Neural progenitor cell (in vitro differentiated cells): ENCODE results near the gene ALOX15. TPM values are rescaled to one million over a fixed set of nuclear protein-coding genes. Genes with fewer than 3 reads are reported as not detected.
A peak's percentile ranks its signal among the peaks of the same experiment; 100 is the strongest.
"Not testable (repeated sequence)": the region's sequence is repeated elsewhere in the genome, so short reads cannot be mapped to it uniquely, and the experiment has no call there.

Source experiments
- DNase-seq: peaks from one replicate; pipeline ENCODE4 v3.0.0-alpha.2; 2016; ENCODE audit warnings: low spot score
- H2AFZ ChIP-seq: fragments of 200-600 bp; sonication (generic); replicated peaks from 2 replicates; pipeline ENCODE4 v1.6.1; 2016; ENCODE audit warnings: antibody characterized with exemption
- H3F3A ChIP-seq: fragments of 200-600 bp; sonication (generic); 2 replicates; pipeline ENCODE4 v1.6.1; 2016; ENCODE audit warnings: antibody characterized with exemption, low read depth
- H3K27ac ChIP-seq: fragments of 200-600 bp; sonication (generic); 2 replicates; pipeline ENCODE4 v1.5.1; 2016; ENCODE audit warnings: mild to moderate bottlenecking
- H3K27me3 ChIP-seq: fragments of 200-600 bp; sonication (generic); 2 replicates; pipeline ENCODE4 v1.6.1; 2016; ENCODE audit warnings: mild to moderate bottlenecking, moderate library complexity
- H3K36me3 ChIP-seq: fragments of 200-600 bp; sonication (generic); 2 replicates; pipeline ENCODE4 v1.5.1; 2016
- H3K4me1 ChIP-seq: fragments of 200-600 bp; sonication (generic); 2 replicates; pipeline ENCODE4 v1.6.1; 2016; ENCODE audit warnings: mixed run types
- H3K4me2 ChIP-seq: fragments of 200-600 bp; sonication (generic); 2 replicates; pipeline ENCODE4 v1.6.1; 2016
- H3K4me3 ChIP-seq: fragments of 200-600 bp; sonication (generic); 2 replicates; pipeline ENCODE4 v1.5.1; 2016
- H3K79me2 ChIP-seq: fragments of 200-600 bp; sonication (generic); 2 replicates; pipeline ENCODE4 v1.6.1; 2016; ENCODE audit warnings: low read depth
- H3K9ac ChIP-seq: fragments of 200-600 bp; sonication (generic); 2 replicates; pipeline ENCODE4 v1.6.1; 2016
- H3K9me3 ChIP-seq: fragments of 200-600 bp; sonication (generic); 2 replicates; pipeline ENCODE4 v1.5.1; 2016; ENCODE audit warnings: low read depth
- H4K20me1 ChIP-seq: fragments of 200-600 bp; sonication (generic); 2 replicates; pipeline ENCODE4 v1.6.1; 2016; ENCODE audit warnings: low read depth
- H3K27ac Mint-ChIP-seq: 3 replicates; pipeline ENCODE4 v1.8.0; 2021; ENCODE audit warnings: mixed read lengths
- H3K27me3 Mint-ChIP-seq: 2 replicates; pipeline ENCODE4 v1.8.0; 2022; ENCODE audit warnings: low read depth, mild to moderate bottlenecking, inconsistent platforms, moderate library complexity, mixed read lengths; ENCODE audit not compliant: insufficient read depth
- H3K36me3 Mint-ChIP-seq: 3 replicates; pipeline ENCODE4 v1.8.0; 2021; ENCODE audit warnings: mixed read lengths
- H3K4me1 Mint-ChIP-seq: 3 replicates; pipeline ENCODE4 v1.8.0; 2021; ENCODE audit warnings: mixed read lengths
- H3K4me3 Mint-ChIP-seq: 3 replicates; pipeline ENCODE4 v1.8.0; 2021; ENCODE audit warnings: mild to moderate bottlenecking, moderate library complexity, mixed read lengths
- H3K9me3 Mint-ChIP-seq: 3 replicates; pipeline ENCODE4 v1.8.0; 2020; ENCODE audit warnings: mixed read lengths
- CTCF ChIP-seq: fragments of 200-600 bp; sonication (generic); IDR thresholded peaks from 2 replicates; pipeline ENCODE4 v1.5.1; 2017; ENCODE audit warnings: antibody characterized with exemption, mild to moderate bottlenecking
- EZH2 ChIP-seq: fragments of 200-600 bp; sonication (generic); IDR thresholded peaks from 2 replicates; pipeline ENCODE4 v1.6.1; 2017; ENCODE audit warnings: antibody characterized with exemption, mild to moderate bottlenecking, moderate library complexity
- EZH2phosphoT487 ChIP-seq: fragments of 200-600 bp; sonication (generic); IDR thresholded peaks from 2 replicates; pipeline ENCODE4 v1.6.1; 2017; ENCODE audit warnings: antibody characterized with exemption
- total RNA-seq: library from RNA; depleted of rRNA; stranded (reverse); fragments of >200 nt; gene quantifications from 2 replicates; pipeline ENCODE4 v1.2.3, GENCODE V29; 2015; ENCODE audit warnings: low replicate concordance

The ALOX15 gene
- total RNA-seq, 1 donor from 2014 or later = not detected

- no peak overlapping the region for H3K9ac ChIP-seq
- H3K4me1 ChIP-seq = peaks cover 12% of the 10 kb centered on the region
- H3K27ac ChIP-seq = no peak overlapping the region
- H3K36me3 ChIP-seq = no peaks in the 10 kb centered on the region
- peak overlapping the region; percentile 65 for H3K27ac Mint-ChIP-seq
- no peak for DNase-seq
- peaks cover 2% of the 10 kb centered on the region for H3K27me3 Mint-ChIP-seq
- H4K20me1 ChIP-seq = no peaks in the 10 kb centered on the region
- H3K4me2 ChIP-seq = no peak overlapping the region
- H3K4me3 ChIP-seq = no peak overlapping the region
- TF ChIP-seq EZH2phosphoT487 (no peak), EZH2 (no peak), CTCF (no peak)
- H3K9me3 ChIP-seq = no peaks in the 10 kb centered on the region
- no peak overlapping the region for H3K4me3 Mint-ChIP-seq
- no peaks in the 10 kb centered on the region for H3K79me2 ChIP-seq
- H3K9me3 Mint-ChIP-seq = no peaks in the 10 kb centered on the region
- peaks cover 30% of the 10 kb centered on the region for H3K4me1 Mint-ChIP-seq
- no peaks in the 10 kb centered on the region for H3K27me3 ChIP-seq
- H3F3A ChIP-seq = no peaks in the 10 kb centered on the region
- H2AFZ ChIP-seq = no peak overlapping the region
- H3K36me3 Mint-ChIP-seq = no peaks in the 10 kb centered on the region
Observed at GRCh38 chr17:4607261-4607741, 34.2 kb downstream of the ALOX15 start.

- no peaks in the 10 kb centered on the region for H3K9me3 Mint-ChIP-seq
- Histone ChIP-seq H3K79me2 (no peaks in the 10 kb centered on the region), H3K9me3 (no peaks in the 10 kb centered on the region), H3K4me3 (no peak overlapping the region), H3K36me3 (no peaks in the 10 kb centered on the region), H4K20me1 (no peaks in the 10 kb centered on the region), H3K27me3 (no peaks in the 10 kb centered on the region), H3K9ac (no peak overlapping the region), H3F3A (peaks cover 7% of the 10 kb centered on the region), H3K4me2 (no peak overlapping the region), H3K27ac (no peak overlapping the region), H3K4me1 (peaks cover 17% of the 10 kb centered on the region), H2AFZ (no peak overlapping the region)
- no peak for TF ChIP-seq EZH2phosphoT487
- no peak for TF ChIP-seq CTCF
- no peak for TF ChIP-seq EZH2
- no peak for DNase-seq
- no peaks in the 10 kb centered on the region for H3K27me3 Mint-ChIP-seq
- H3K4me3 Mint-ChIP-seq = no peak overlapping the region
- no peak overlapping the region for H3K27ac Mint-ChIP-seq
- no peaks in the 10 kb centered on the region for H3K36me3 Mint-ChIP-seq
- H3K4me1 Mint-ChIP-seq = peaks cover 32% of the 10 kb centered on the region
Observed at GRCh38 chr17:4605826-4606225, 35.7 kb downstream of the ALOX15 start.

- peaks cover 28% of the 10 kb centered on the region for H3K4me1 ChIP-seq
- not testable (repeated sequence) for H3K9me3 ChIP-seq, H2AFZ ChIP-seq, H3K36me3 ChIP-seq, H3K27me3 ChIP-seq, H3K36me3 Mint-ChIP-seq, H3K4me2 ChIP-seq, H3K79me2 ChIP-seq, H3K27me3 Mint-ChIP-seq, H3K9me3 Mint-ChIP-seq, H3K9ac ChIP-seq, H3K27ac Mint-ChIP-seq, DNase-seq, H3K4me3 ChIP-seq, H3K4me3 Mint-ChIP-seq, H4K20me1 ChIP-seq, H3K27ac ChIP-seq
- peaks cover 43% of the 10 kb centered on the region for H3K4me1 Mint-ChIP-seq
- H3F3A ChIP-seq = peaks cover 18% of the 10 kb centered on the region
Observed at GRCh38 chr17:4604736-4605135, 36.7 kb downstream of the ALOX15 start.

GRCh38 chr17:4604111-4604644 is 37.3 kb downstream of the ALOX15 start:
- Histone ChIP-seq H3F3A (peaks cover 22% of the 10 kb centered on the region), H3K9ac (no peak overlapping the region), H3K79me2 (no peaks in the 10 kb centered on the region), H3K27ac (no peak overlapping the region), H4K20me1 (no peaks in the 10 kb centered on the region), H2AFZ (no peak overlapping the region), H3K9me3 (no peaks in the 10 kb centered on the region), H3K4me1 (peaks cover 33% of the 10 kb centered on the region), H3K36me3 (no peaks in the 10 kb centered on the region), H3K27me3 (no peaks in the 10 kb centered on the region), H3K4me2 (no peak overlapping the region), H3K4me3 (no peak overlapping the region)
- Mint-ChIP-seq H3K4me1 (peaks cover 48% of the 10 kb centered on the region), H3K36me3 (peaks cover 2% of the 10 kb centered on the region), H3K9me3 (no peaks in the 10 kb centered on the region), H3K4me3 (no peak overlapping the region), H3K27ac (peak overlapping the region; percentile 94), H3K27me3 (peaks cover 2% of the 10 kb centered on the region)
- no peak for DNase-seq
- TF ChIP-seq EZH2 = no peak
- TF ChIP-seq CTCF = no peak
- TF ChIP-seq EZH2phosphoT487 = no peak
